Measurements from ENCODE around the gene MLLT3.
A peak's percentile ranks its signal among the peaks of the same experiment; 100 is the strongest.

The MLLT3 gene

DNA sequence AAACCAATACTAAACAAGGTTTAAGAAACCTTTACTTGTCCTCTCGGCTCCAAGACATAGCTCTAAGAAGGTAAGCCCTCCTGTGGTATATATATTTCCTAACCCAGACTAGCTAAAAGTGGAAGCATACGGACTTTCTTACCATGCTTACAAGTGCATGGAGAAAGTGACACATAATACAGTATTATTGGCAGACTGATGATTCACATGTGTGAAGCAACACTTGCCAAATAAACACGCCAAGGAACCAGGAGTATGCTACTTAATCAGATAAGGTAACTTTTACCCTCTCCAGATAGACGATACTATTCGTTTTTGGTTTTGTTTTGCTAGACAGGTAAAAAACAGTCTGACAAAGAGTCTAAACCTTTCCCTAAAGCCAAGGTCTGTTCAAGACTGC, 264.1 kb downstream of the MLLT3 start:
- Histone ChIP-seq H3K9ac (ENCODE audit: low read depth, low read length) (no peak overlapping the region), H3K4me1 (ENCODE audit: control insufficient read depth, insufficient read depth, low read length) (peaks cover 2% of the 10 kb centered on the region), H3K36me3 (ENCODE audit: control insufficient read depth, insufficient read depth, low read length) (no peaks in the 10 kb centered on the region), H3K4me3 (ENCODE audit: low read depth, low read length) (no peak overlapping the region), H3K27me3 (ENCODE audit: control insufficient read depth, insufficient read depth, low read length) (no peaks in the 10 kb centered on the region), H3K9me3 (ENCODE audit: control insufficient read depth, insufficient read depth, low read length) (no peaks in the 10 kb centered on the region)

DNA sequence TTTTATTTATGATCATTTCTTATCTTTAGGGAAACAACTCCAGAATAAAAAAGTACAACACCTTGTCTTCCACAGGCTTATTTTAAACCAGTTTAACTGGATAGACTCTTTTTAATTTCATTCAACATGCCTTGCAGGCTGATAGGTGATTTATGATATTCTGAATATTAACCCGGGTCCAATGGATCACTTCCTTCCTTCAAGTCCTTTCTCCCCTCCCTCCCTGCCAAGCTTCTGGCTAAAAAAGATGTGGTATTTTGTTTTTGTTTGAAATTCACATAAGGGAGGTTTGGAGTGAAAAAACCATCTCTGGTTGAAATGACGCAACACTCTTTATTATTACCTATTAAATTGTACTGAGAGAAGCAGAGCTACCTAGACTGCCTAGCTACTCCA, 265.3 kb downstream of the MLLT3 start:
- Histone ChIP-seq H3K9ac (ENCODE audit: low read depth, low read length) (no peak overlapping the region), H3K9me3 (ENCODE audit: control insufficient read depth, insufficient read depth, low read length) (no peaks in the 10 kb centered on the region), H3K36me3 (ENCODE audit: control insufficient read depth, insufficient read depth, low read length) (no peaks in the 10 kb centered on the region), H3K27me3 (ENCODE audit: control insufficient read depth, insufficient read depth, low read length) (no peaks in the 10 kb centered on the region), H3K4me3 (ENCODE audit: low read depth, low read length) (no peak overlapping the region), H3K4me1 (ENCODE audit: control insufficient read depth, insufficient read depth, low read length) (peaks cover 2% of the 10 kb centered on the region)

DNA sequence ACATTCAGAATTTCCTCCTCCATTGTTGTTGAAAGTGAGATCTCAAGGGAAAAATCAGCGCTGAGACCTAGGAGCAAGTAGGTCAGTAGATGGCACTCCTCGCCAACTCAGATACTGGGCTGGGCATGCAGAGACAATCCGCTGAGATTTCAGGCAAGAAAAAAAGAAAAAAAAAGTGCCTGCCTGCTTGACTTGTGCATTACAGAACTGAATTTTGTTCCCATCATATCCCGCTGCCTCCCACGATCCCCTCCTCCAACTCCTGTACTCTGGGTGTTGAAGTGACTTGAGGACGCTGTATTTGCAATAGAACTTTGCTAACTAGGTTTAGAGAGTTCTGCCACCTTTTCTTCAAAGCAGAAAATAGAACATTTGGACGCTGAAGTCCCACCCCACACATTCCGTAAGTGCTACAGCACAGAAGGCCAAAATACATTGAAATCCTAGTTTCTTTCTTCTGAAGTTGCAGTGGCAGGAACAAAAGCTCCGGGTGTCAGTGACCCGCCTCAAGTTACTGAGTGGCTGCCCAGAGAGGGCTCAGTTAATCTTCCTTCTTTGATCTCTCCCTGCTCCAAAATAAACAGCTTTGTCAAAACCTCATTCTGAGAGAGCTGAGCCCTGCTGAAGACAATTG, 265.8 kb downstream of the MLLT3 start:
- Histone ChIP-seq H3K27me3 (ENCODE audit: control insufficient read depth, insufficient read depth, low read length) (no peaks in the 10 kb centered on the region), H3K4me3 (ENCODE audit: low read depth, low read length) (peak overlapping the region; percentile 19), H3K9me3 (ENCODE audit: control insufficient read depth, insufficient read depth, low read length) (no peaks in the 10 kb centered on the region), H3K9ac (ENCODE audit: low read depth, low read length) (no peak overlapping the region), H3K4me1 (ENCODE audit: control insufficient read depth, insufficient read depth, low read length) (peaks cover 2% of the 10 kb centered on the region), H3K36me3 (ENCODE audit: control insufficient read depth, insufficient read depth, low read length) (no peaks in the 10 kb centered on the region)

DNA sequence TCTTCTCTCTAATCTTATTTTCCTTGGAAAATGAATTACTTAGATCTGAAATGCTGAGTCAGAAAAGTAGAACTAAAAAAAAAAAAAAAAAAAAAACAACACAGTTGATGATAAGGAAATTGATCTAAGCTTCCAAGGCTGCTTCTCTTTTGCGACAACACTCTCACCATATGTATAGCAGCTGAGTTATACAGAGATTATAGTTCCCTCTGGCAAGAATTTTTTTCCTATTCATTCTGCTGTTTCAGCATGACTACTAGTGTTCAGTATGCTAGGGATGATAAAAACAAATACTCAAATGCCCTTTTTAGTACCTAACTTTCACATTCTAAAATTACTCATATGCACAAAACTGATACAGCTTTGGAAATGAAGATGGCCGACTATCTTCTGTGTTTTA, 267.3 kb downstream of the MLLT3 start:
- Histone ChIP-seq H3K9me3 (ENCODE audit: control insufficient read depth, insufficient read depth, low read length) (no peaks in the 10 kb centered on the region), H3K27me3 (ENCODE audit: control insufficient read depth, insufficient read depth, low read length) (no peaks in the 10 kb centered on the region), H3K9ac (ENCODE audit: low read depth, low read length) (no peak overlapping the region), H3K4me1 (ENCODE audit: control insufficient read depth, insufficient read depth, low read length) (peaks cover 2% of the 10 kb centered on the region), H3K4me3 (ENCODE audit: low read depth, low read length) (no peak overlapping the region), H3K36me3 (ENCODE audit: control insufficient read depth, insufficient read depth, low read length) (no peaks in the 10 kb centered on the region)

DNA sequence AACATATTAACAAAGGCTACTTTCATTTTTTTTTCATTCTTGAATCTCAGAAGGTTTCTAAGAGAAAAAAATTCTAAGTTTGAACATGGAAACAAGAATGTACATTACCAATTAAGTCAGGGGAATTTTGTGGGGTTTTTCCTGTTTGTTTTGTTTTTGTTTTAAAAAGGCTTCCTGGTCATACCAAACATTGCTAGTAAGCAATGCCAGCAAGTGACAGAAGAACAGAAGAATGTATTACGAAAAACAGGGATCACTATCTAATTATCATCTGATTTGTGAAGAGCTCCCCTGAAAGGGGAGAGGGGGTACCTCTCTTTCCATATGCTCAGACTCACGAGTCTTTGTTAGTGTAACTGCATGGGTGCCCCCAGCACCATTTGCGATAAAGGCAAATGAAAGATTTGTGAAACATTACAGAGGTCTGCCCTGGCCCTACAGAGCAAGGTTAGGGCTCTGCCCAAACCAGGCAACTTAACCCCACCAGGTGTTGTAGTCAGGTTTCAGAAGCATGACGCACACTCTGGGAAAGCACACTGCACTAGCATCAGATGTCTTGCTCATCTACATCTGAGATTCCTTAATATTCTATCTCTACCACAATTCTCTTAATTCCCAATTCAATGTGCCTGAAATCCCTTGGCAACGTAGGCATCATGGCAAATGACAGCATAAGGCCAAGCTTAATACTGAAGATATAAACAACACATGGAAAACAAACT, 268.2 kb downstream of the MLLT3 start:
- Histone ChIP-seq H3K4me3 (ENCODE audit: low read depth, low read length) (no peak overlapping the region), H3K27me3 (ENCODE audit: control insufficient read depth, insufficient read depth, low read length) (no peaks in the 10 kb centered on the region), H3K4me1 (ENCODE audit: control insufficient read depth, insufficient read depth, low read length) (peaks cover 2% of the 10 kb centered on the region), H3K36me3 (ENCODE audit: control insufficient read depth, insufficient read depth, low read length) (no peaks in the 10 kb centered on the region), H3K9ac (ENCODE audit: low read depth, low read length) (no peak overlapping the region), H3K9me3 (ENCODE audit: control insufficient read depth, insufficient read depth, low read length) (no peaks in the 10 kb centered on the region)

DNA sequence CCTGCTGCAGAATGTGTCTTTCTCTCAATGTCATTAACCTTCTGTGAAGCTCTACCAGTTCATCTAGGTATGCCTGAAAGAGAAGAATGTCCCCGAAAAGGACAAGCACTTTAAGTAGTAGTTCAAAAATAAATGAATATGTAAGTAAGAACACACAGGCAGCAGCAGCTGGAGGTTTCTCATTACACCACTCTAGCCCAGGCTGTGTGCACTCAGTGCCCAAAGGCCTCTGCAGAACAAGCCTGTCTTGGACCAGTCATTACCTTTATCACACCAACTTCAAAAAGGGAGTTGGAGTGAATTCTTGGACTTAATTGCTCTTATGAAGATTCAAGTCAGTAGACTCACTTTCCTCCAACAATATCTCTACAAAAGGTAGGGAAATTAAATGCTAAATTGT, 268.8 kb downstream of the MLLT3 start:
- Histone ChIP-seq H3K36me3 (ENCODE audit: control insufficient read depth, insufficient read depth, low read length) (no peaks in the 10 kb centered on the region), H3K27me3 (ENCODE audit: control insufficient read depth, insufficient read depth, low read length) (no peaks in the 10 kb centered on the region), H3K4me3 (ENCODE audit: low read depth, low read length) (no peak overlapping the region), H3K9ac (ENCODE audit: low read depth, low read length) (no peak overlapping the region), H3K9me3 (ENCODE audit: control insufficient read depth, insufficient read depth, low read length) (no peaks in the 10 kb centered on the region), H3K4me1 (ENCODE audit: control insufficient read depth, insufficient read depth, low read length) (peaks cover 2% of the 10 kb centered on the region)

DNA sequence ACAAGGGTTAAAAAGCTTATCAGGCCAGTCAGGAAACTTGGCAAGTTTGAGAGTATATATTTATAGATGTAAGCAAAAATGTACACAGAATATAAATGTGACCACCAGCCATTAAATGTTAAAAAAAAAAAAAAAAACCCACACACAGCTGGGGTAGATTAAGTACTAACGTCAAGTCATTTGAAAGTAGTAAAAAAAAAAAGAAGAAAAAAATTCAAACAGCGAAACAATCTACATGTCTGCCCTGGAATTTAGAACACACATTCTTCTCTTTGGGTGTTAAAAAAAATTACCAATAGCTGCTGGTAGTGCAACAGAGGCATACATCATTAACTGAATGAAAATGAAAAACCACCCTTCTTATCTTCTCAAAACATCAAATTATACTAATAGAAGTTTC, 269.7 kb downstream of the MLLT3 start:
- Histone ChIP-seq H3K4me1 (ENCODE audit: control insufficient read depth, insufficient read depth, low read length) (peaks cover 2% of the 10 kb centered on the region), H3K4me3 (ENCODE audit: low read depth, low read length) (no peak overlapping the region), H3K9ac (ENCODE audit: low read depth, low read length) (no peak overlapping the region), H3K9me3 (ENCODE audit: control insufficient read depth, insufficient read depth, low read length) (no peaks in the 10 kb centered on the region), H3K36me3 (ENCODE audit: control insufficient read depth, insufficient read depth, low read length) (no peaks in the 10 kb centered on the region), H3K27me3 (ENCODE audit: control insufficient read depth, insufficient read depth, low read length) (no peaks in the 10 kb centered on the region)

DNA sequence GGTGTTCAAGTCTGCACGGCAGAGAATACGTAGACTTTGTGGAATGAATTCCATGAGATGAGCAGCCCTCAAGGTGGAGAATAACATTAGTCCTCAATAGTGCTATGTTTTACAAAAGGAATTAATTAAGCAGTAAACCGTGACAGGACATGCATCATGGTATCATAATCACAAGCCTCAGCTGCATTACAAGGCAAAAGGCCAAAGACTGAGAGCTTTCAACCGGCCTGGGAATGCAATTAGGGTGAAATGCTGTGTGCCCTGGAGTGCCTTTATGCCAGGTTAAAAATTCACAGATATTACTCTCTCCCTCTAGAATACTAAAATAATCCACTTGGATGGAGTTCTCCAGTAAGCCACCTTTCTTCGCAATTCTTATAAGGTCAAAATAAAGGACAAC, 270.6 kb downstream of the MLLT3 start:
- Histone ChIP-seq H3K9me3 (ENCODE audit: control insufficient read depth, insufficient read depth, low read length) (no peaks in the 10 kb centered on the region), H3K4me3 (ENCODE audit: low read depth, low read length) (no peak overlapping the region), H3K9ac (ENCODE audit: low read depth, low read length) (no peak overlapping the region), H3K36me3 (ENCODE audit: control insufficient read depth, insufficient read depth, low read length) (no peaks in the 10 kb centered on the region), H3K4me1 (ENCODE audit: control insufficient read depth, insufficient read depth, low read length) (peaks cover 2% of the 10 kb centered on the region), H3K27me3 (ENCODE audit: control insufficient read depth, insufficient read depth, low read length) (no peaks in the 10 kb centered on the region)

DNA sequence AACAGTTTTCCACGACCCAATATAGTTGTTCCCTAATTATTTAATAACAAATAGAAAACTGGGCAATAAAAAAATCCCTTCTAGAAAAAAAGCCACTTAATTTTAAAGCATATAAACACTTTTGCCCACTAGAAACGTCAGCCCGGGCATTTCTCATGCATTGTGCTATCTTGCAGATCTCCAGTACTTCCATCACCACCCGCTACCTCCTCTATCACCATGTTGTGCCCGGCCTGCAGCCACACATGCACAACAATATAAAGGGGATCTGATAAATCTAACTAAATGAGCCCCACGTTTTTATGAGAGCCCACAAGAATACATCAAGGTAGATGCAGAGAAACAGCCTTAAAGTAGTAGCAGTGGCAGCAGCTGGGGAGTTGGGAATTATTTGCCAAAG, 272.7 kb downstream of the MLLT3 start:
- H3K27me3 ChIP-seq (ENCODE audit: control insufficient read depth, insufficient read depth, low read length) = no peaks in the 10 kb centered on the region
- no peak overlapping the region for H3K9ac ChIP-seq (ENCODE audit: low read depth, low read length)
- H3K36me3 ChIP-seq (ENCODE audit: control insufficient read depth, insufficient read depth, low read length) = no peaks in the 10 kb centered on the region
- H3K9me3 ChIP-seq (ENCODE audit: control insufficient read depth, insufficient read depth, low read length) = no peaks in the 10 kb centered on the region
- peaks cover 2% of the 10 kb centered on the region for H3K4me1 ChIP-seq (ENCODE audit: control insufficient read depth, insufficient read depth, low read length)
- no peak overlapping the region for H3K4me3 ChIP-seq (ENCODE audit: low read depth, low read length)

DNA sequence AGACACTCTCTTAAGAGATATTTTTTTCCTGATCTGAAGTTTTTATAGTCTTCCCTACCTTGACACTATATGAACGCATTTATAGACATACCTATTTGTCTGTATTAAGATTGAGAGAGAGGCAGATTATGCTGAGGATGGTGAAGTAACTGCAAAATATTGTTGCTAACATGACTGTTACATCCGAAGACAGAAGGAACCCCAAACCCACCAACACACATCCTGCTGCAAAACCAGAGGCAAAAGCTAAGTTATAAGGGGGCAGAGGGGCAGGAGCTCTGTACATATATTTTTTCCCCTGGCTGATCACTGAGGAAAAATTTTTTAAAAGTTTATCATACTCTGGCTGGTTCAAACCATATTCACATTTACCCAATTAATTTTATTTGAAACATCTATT, 279.0 kb downstream of the MLLT3 start:
- Histone ChIP-seq H3K9me3 (ENCODE audit: control insufficient read depth, insufficient read depth, low read length) (no peaks in the 10 kb centered on the region), H3K9ac (ENCODE audit: low read depth, low read length) (no peak overlapping the region), H3K27me3 (ENCODE audit: control insufficient read depth, insufficient read depth, low read length) (no peaks in the 10 kb centered on the region), H3K4me3 (ENCODE audit: low read depth, low read length) (no peak overlapping the region), H3K4me1 (ENCODE audit: control insufficient read depth, insufficient read depth, low read length) (peaks cover 3% of the 10 kb centered on the region), H3K36me3 (ENCODE audit: control insufficient read depth, insufficient read depth, low read length) (no peaks in the 10 kb centered on the region)

DNA sequence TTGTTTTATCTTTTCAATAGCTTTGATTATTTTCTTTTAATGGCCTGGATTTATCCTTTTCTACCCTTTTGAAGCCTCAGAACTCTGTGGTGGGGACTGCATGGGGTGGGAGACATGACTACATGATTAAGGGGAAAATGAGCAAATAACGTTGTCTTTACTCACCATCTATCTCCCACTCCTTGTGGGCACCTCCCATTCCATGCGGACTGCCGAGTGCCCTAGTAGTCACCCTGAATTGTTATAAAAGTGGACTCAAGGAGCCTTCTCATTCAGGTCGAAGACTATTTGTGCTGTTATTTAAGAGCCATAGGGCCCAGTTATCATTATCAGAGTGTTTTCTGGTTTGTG, 281.8 kb downstream of the MLLT3 start:
- no peak overlapping the region for H3K9ac ChIP-seq (ENCODE audit: low read depth, low read length)
- no peaks in the 10 kb centered on the region for H3K27me3 ChIP-seq (ENCODE audit: control insufficient read depth, insufficient read depth, low read length)
- H3K36me3 ChIP-seq (ENCODE audit: control insufficient read depth, insufficient read depth, low read length) = no peaks in the 10 kb centered on the region
- H3K4me3 ChIP-seq (ENCODE audit: low read depth, low read length) = no peak overlapping the region
- peaks cover 3% of the 10 kb centered on the region for H3K4me1 ChIP-seq (ENCODE audit: control insufficient read depth, insufficient read depth, low read length)
- H3K9me3 ChIP-seq (ENCODE audit: control insufficient read depth, insufficient read depth, low read length) = no peaks in the 10 kb centered on the region

DNA sequence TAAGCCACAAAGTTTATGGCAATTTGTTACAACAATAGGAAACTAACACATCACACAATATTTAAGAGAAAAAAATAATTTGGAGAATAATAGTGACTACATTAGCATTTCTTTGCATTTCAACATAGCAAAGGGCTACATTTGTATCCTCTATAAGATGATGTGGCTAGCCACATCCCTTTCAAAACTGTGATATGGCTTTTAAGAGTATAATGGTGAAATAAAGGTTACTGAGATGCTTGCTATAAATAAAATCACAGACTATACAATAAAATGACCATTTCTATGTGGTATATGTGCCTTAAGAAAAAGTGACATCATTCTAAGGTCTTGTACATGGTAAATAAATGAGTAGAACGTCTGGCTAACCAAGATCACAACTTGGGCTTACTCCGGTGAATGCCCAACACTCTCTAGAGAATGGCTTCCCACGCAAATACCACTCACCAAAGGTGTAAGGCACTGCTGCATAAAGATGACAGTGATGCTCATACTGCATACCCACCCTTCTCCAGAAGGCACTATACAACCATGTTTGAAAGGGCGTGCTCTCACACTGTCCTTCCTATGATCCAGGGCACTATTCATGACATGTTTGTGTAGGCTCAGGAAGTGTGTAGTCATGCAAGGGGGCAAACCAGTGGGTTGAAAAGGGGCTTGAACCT, 286.5 kb downstream of the MLLT3 start:
- H3K9me3 ChIP-seq (ENCODE audit: control insufficient read depth, insufficient read depth, low read length) = no peaks in the 10 kb centered on the region
- no peaks in the 10 kb centered on the region for H3K36me3 ChIP-seq (ENCODE audit: control insufficient read depth, insufficient read depth, low read length)
- H3K9ac ChIP-seq (ENCODE audit: low read depth, low read length) = no peak overlapping the region
- no peak overlapping the region for H3K4me3 ChIP-seq (ENCODE audit: low read depth, low read length)
- H3K4me1 ChIP-seq (ENCODE audit: control insufficient read depth, insufficient read depth, low read length) = peaks cover 3% of the 10 kb centered on the region
- no peaks in the 10 kb centered on the region for H3K27me3 ChIP-seq (ENCODE audit: control insufficient read depth, insufficient read depth, low read length)
